Hematopoietic multipotent progenitor cell treated with erythropoietin and hydrocortisone succinate and interleukin-3 and kit ligand, for 15 days (in vitro differentiated cells): Measurements from ENCODE around the gene ATP8B4.

Experiments
- DNase-seq: peaks from one replicate; pipeline ENCODE4 v3.0.0-alpha.2; 2015; ENCODE audit warnings: low spot score

Gene ATP8B4

DNA sequence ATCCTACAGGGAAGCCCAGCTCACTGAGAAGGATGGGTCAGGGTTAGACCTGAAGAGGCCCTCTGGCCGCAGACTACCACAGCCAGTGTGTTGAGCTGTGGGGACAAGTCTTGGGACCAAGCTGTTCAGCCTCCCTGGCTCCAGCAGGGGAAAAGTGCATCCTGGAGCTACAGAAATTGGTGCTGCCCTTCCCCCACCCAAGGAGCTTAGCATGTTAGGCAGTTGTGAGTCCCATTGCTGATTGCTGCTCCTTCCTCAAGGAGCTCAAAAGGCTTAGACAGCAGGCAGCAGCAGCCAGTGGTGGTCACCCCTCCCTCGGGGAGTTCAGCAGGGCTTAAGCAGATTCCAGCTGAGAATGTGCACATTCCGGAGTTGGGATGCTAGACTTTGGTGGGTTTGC lies 165.6 kb downstream of the ATP8B4 start:
- DNase-seq = no peak

- no peak for DNase-seq
Observed at GRCh38 chr15:49946681-49947080, 172.4 kb downstream of the ATP8B4 start.

GRCh38 chr15:49934487-49934886 lies 184.5 kb downstream of the ATP8B4 start:
- DNase-seq = no peak

DNA sequence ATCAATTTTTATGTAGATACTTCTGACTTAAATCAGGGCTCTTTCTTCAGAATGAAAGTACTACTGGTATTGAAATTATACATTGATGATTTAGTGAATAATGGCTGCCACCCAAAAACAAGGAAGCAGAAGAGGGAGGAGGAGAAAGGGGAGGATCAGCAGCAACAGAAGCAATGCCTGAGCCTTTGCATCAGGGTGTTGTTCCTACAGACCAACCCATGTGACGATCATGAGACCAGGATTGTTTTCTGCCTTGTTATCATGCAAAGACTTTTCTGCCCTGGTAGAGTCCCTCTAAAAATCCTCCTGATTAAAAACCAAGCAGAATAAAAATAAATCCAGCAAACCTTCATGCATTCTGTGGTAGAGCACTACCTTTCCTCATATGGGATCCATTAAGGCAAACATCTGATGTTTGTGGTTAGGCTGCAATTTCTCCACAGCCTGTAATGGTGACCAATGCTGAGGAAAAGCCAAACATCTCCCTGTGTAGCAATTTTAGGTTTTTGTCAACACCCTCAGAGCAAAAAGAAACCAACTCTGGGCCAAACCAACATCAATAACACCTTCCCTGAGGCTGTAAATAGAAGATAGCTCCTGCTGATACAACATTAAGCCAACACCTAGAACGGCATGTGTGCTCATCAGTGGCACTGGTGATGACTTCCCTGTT lies 191.7 kb downstream of the ATP8B4 start:
- no peak for DNase-seq

GRCh38 chr15:49926740-49927139 lies 192.3 kb downstream of the ATP8B4 start:
- DNase-seq = no peak

DNA sequence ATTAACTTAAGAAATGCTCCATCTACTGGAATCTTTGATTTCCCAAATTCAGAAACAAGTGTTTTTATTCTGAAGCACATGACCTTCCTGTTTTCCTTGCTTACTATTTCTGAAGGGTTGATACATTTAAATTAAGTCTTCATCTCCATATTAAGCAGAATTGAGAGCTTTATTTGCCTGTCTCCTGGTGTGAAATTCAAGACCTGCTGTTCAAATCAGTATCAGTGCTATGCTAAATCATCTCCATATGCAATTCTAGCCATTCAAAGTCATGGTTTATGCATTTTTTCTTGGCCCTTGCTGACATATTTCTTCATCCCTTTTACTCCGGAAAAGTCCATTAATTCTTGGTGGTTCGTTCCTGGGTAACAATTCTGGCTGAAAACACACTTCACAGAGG lies 195.4 kb downstream of the ATP8B4 start:
- no peak for DNase-seq

- DNase-seq = no peak
Observed at GRCh38 chr15:49919034-49919433, 200.0 kb downstream of the ATP8B4 start.

GRCh38 chr15:49918121-49918520 lies 200.9 kb downstream of the ATP8B4 start:
- DNase-seq = no peak

GRCh38 chr15:49916998-49917397 lies 202.0 kb downstream of the ATP8B4 start:
- no peak for DNase-seq

DNA sequence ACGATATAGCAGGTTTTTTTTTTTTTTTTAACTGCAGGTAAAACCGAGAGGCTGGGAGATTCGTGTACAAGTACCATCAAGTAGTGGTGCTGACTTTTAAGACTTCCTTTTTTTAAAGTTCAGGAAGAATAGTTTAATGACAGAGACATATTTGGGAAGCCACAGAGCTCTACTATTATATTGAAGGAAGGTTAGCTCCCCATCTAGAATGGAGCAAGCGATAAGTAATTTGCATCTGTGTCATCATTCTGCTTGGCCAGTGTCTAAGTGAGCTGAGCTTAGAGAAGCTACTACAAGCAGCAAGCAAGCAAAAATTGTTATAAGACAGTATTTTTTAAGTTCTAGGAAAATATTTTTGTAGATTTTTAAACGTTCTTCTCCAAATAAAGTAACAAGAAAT lies 203.2 kb downstream of the ATP8B4 start:
- no peak for DNase-seq

DNA sequence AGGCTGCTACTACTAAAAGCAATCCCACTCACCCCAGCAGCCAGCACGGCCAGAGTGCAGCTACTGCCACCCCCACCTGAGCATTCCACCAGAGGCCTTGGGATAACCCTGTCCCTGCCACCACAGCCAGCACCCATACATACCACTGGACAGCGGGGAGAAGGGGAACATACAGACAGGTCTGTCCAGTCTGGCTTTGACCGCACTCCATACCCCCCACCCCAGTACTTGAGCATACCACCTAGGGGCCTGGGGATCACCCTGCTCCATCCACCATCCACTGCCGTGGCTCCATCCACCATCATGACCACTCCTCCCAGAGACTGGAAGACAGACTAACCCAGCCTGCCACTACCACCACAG lies 210.1 kb downstream of the ATP8B4 start:
- no peak for DNase-seq

DNA sequence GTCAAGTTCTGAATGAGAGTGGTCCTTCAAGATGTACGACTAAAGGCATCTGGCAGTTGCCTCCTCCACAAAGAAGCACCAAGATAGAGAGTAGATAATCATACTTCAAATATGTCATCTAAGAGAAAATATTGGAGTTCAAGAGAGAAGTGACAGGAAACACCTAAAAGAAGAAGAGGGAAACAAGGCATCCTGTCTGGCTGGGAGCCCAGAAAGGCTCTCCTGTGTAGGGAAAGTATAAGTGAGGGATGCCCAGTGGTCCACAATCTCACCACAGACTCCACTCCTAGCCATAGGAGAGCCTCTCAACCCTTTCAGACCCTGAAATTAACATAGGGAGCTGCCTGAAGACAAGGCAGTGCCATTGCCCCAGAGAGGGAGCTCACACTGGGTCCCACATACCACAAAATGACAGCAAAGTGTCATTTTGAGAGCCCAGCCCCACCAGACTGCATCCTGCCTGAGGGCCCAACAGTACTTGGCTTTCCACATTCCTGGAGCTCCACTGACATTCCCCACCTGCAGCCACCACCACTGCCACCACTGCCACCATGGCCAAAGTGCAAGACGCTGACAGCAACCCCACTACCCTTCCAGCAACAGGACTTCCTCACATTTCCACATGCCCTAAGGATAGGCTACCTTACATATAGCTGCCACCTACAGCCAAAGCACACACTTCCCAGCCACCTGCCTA lies 210.6 kb downstream of the ATP8B4 start:
- DNase-seq = no peak

DNA sequence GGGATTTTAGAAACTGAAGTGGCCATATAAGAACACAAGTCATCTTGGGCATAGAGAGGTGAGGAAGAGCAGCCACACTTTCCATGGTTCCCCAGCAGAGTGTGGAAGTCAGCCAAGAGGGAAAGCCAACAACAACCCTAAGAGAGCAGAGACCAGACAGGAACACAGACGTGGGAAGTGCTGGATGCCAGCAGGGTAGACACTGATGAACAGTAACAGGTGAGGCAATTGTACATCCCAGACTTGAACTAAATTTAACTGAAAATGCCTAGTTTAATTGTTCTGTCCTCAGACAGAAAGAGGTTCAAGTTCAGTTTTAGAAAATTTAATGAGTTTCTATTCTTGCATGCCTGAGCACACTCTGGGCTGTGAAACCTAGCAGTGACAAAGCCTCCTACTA lies 212.1 kb downstream of the ATP8B4 start:
- DNase-seq = no peak

DNA sequence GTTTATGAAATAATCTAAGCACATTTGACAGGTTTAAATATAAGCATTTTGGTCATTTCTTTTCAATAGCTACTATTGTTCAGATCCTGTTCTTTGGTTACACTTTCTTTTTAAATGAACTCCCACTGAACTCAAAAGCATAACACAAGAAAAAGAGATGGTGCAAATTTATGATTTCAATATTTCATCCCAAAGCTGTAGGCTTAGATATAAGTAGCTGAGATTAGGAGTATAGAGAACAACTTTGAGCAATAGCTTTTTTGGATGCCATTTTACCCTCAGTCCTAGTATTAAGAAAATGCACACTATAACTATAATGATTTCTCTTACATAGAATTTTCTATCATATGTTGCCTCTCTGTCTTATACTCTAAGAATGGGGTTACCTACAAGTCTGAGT lies 213.8 kb downstream of the ATP8B4 start:
- no peak for DNase-seq

DNA sequence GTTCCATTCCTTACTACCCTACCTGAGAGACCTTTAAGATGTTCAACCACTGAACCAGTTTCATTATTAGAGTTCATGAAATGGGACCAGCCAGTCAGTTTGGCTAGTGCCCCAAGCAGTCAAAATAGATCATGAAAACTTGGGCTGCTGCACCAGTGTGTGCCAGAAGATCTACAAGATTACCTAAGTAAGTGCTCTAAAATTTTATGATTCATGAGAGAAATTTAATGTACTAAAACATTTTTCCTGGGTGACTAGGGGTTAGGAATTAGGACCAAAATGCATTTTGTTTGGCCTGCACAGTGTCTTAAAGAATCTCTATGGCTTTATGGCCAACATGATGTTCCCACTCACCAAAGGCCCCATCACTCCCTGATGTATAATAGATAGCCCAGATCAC lies 214.7 kb downstream of the ATP8B4 start:
- DNase-seq = no peak

GRCh38 chr15:49902685-49903501 lies 216.1 kb downstream of the ATP8B4 start:
- DNase-seq = no peak

DNA sequence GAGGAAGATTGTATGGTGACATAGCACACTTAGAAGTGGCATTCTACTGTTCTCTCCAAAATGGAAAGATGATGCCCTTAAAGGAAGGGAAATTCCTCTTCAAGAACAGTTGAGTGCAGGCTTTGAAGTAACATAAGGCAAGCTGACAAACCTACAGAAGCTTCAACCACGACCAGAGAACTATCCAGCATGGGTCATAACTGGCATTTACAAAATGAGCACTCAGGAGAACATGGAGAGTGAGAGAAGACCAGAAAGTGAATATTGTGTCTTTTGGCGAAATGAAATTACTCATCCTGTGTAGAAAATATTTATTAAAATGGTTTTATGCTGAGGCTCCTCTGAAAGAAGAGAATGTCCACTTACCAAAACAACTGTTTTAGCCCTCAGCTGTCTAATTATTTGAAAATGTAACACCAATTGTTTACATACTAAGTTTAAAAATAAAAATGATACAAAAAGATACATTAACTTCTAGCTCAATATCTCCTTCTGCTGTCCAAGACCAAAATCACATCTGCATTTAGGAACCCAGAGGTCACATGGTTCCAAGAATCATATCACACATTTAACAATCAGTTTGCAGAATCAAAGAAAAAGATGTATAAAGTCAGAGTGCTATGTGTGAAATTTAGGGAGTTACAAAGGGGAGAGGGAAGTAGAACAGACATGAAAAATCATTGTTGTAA lies 216.9 kb downstream of the ATP8B4 start:
- no peak for DNase-seq

GRCh38 chr15:49901321-49901720 lies 217.7 kb downstream of the ATP8B4 start:
- no peak for DNase-seq

GRCh38 chr15:49900903-49901235 lies 218.2 kb downstream of the ATP8B4 start:
- DNase-seq = no peak

DNA sequence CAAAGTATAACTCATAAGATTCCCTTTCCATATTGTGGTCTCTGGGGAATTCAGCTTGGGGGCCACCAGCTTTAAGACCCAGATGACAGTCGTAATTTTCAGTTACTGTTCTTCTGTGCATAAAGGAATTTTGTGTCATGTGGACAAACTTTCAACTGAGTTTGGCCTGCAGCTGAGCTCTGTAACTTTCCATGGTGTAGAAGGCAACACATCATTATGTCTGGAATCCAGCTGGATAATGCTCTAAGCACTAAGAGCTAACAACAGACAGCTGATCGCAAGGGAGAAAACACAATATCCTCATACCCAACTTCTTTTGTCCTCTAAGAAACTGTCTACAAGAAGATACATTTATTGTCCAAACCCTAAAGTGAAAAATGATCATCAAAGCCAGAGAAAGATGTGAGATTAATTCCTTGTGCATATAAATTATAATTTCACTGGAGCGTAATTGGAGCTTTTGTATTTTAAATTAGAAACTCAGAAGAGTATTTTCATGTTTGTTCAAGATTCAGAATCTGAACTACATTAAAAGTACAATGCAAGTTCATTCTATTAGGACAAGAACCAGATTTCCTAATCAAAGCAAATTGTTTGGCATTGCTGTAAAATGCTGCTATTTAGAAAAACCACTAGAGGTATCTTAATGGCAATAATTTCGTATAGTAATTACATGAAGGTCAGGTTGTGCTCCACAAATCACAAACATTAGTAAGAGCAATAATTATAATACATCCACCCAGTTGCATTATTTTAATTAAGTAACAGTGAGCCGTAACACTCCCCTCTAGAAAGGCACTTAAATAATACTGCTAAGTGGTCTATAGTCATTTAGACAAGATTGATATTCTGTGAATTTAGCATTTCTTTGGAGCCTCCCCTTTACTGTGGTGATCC lies 218.8 kb downstream of the ATP8B4 start:
- DNase-seq = no peak

DNA sequence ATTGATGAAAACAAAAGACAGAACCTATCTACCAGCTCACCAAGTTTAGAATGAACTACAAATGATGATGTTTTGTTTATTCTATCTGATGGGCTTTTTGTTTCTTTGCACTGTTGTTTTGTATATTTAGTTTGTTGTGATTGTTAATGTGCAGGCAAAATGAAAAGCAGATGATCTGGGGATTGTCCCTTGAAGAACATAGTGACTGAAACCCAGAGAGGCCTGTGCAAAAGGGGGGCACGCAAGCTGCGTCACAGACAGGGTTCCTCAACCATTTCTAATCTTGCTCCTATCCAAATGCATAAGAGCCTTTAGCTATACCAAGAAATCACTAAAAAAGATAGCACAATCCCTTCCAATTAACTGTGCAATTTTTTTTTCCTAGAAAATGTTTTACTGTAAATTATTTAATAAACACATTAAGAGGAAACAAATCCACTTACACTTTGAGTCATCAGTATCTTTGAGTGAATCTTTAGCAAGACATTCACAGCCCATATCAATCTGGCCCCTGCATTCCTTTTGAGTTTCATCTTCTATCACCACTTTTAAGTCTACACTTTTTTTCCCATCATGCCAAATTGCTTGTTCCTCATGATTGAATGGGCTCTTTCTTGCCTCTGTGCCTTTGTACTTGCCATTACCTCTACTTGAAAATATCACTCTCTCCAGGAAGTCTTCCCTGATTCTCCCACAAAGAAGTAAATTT lies 220.3 kb downstream of the ATP8B4 start:
- DNase-seq = no peak
